IMR-90 (cell line): Measurements from ENCODE around the gene POLD1. TPM values are rescaled to one million over a fixed set of nuclear protein-coding genes. Genes with fewer than 3 reads are reported as not detected.

Experiments used
- ATAC-seq: fragments of 200-7000 bp; cut with Tn5 transposase; 2 replicates; pipeline ENCODE4 v1.9.1; 2020; ENCODE audit warnings: low read depth, mild to moderate bottlenecking, moderate library complexity
- BruUV-seq: library from RNA; stranded (reverse); fragments of 400-500 nt; replicated peaks from 2 replicates; lab custom pipeline; 2021; lab: Mats Ljungman, UMichigan
- CTCF ChIA-PET: fragments of 300-600 bp; formaldehyde crosslinking; extraction: SDS; loops from one replicate; lab custom pipeline; 2021; ENCODE audit warnings: antibody characterized with exemption; lab: Yijun Ruan, JAX
- POLR2A ChIA-PET: fragments of 300-600 bp; sonication (Branson Sonifier 250); formaldehyde crosslinking; loops from one replicate; lab custom pipeline; 2022; ENCODE audit warnings: antibody characterized with exemption; ENCODE audit not compliant: unreplicated experiment; lab: Charles Lee
- DNase-seq: peaks from one replicate; pipeline ENCODE4 v3.0.0; 2013
- H2AFZ ChIP-seq: replicated peaks from 2 replicates; pipeline ENCODE3; 2013; ENCODE audit warnings: low read length, mild to moderate bottlenecking; ENCODE audit not compliant: poor library complexity
- H2AK5ac ChIP-seq: 2 replicates; pipeline ENCODE4 v1.6.1; 2013; ENCODE audit warnings: low read depth, low read length, inconsistent platforms
- H2AK9ac ChIP-seq: replicated peaks from 2 replicates; pipeline ENCODE3; 2013; ENCODE audit warnings: mild to moderate bottlenecking, low read depth, low read length, moderate library complexity; ENCODE audit not compliant: poor library complexity
- H2BK120ac ChIP-seq: 2 replicates; pipeline ENCODE4 v1.6.1; 2013; ENCODE audit warnings: low read depth, low read length, inconsistent platforms
- H2BK15ac ChIP-seq: 3 replicates; pipeline ENCODE4 v1.6.1; 2013; ENCODE audit warnings: low read depth, low read length, inconsistent platforms
- H2BK20ac ChIP-seq: 2 replicates; pipeline ENCODE4 v1.6.1; 2013; ENCODE audit warnings: low read depth, mild to moderate bottlenecking, inconsistent platforms, low read length, moderate library complexity
- H2BK5ac ChIP-seq: 2 replicates; pipeline ENCODE4 v1.6.1; 2013; ENCODE audit warnings: mild to moderate bottlenecking, low read depth, low read length, inconsistent platforms; ENCODE audit not compliant: poor library complexity, severe bottlenecking
- H3K14ac ChIP-seq: replicated peaks from 2 replicates; pipeline ENCODE4 v1.6.1; 2013; ENCODE audit warnings: low read depth, low read length, inconsistent platforms
- H3K18ac ChIP-seq: 2 replicates; pipeline ENCODE4 v1.6.1; 2013; ENCODE audit warnings: low read depth, low read length, control low read depth
- H3K23ac ChIP-seq: 2 replicates; pipeline ENCODE4 v1.6.1; 2013; ENCODE audit warnings: low read depth, low read length, inconsistent platforms
- H3K27ac ChIP-seq: 2 replicates; pipeline ENCODE4 v1.5.1; 2013; ENCODE audit warnings: mild to moderate bottlenecking, control low read depth, low read length; ENCODE audit not compliant: insufficient read depth
- H3K27me3 ChIP-seq: 2 replicates; pipeline ENCODE4 v1.6.1; 2013; ENCODE audit warnings: low read length; ENCODE audit not compliant: control insufficient read depth, insufficient read depth
- H3K36me3 ChIP-seq: 2 replicates; pipeline ENCODE4 v1.6.1; 2013; ENCODE audit warnings: low read length, mixed read lengths; ENCODE audit not compliant: control insufficient read depth, insufficient read depth
- H3K4ac ChIP-seq: 2 replicates; pipeline ENCODE4 v1.6.1; 2013; ENCODE audit warnings: low read depth, low read length, inconsistent platforms
- H3K4me1 ChIP-seq: 2 replicates; pipeline ENCODE4 v1.6.1; 2013; ENCODE audit warnings: low read length, mixed read lengths; ENCODE audit not compliant: control insufficient read depth, insufficient read depth
- H3K4me2 ChIP-seq: 2 replicates; pipeline ENCODE4 v1.6.1; 2013; ENCODE audit warnings: low read depth, mild to moderate bottlenecking, control low read depth, low read length, moderate library complexity
- H3K4me3 ChIP-seq: 2 replicates; pipeline ENCODE4 v1.5.1; 2013; ENCODE audit warnings: low read depth, mild to moderate bottlenecking, control low read depth, low read length, moderate library complexity; ENCODE audit not compliant: insufficient read depth
- H3K56ac ChIP-seq: 2 replicates; pipeline ENCODE4 v1.6.1; 2013; ENCODE audit warnings: low read length, inconsistent platforms; ENCODE audit not compliant: insufficient read depth; ENCODE audit errors: extremely low read depth
- H3K79me1 ChIP-seq, 2 experiments: 2 replicates each; pipeline ENCODE4 v1.6.1; 2013; ENCODE audit warnings: low read length in 2 of 2, inconsistent platforms in 1 of 2, low read depth in 1 of 2
- H3K9ac ChIP-seq: 2 replicates; pipeline ENCODE4 v1.6.1; 2013; ENCODE audit warnings: low read depth, low read length, control low read depth
- H3K9me1 ChIP-seq: 2 replicates; pipeline ENCODE4 v1.6.1; 2013; ENCODE audit warnings: low read length, inconsistent platforms; ENCODE audit not compliant: insufficient read depth
- H3K9me3 ChIP-seq: 2 replicates; pipeline ENCODE4 v1.6.1; 2013; ENCODE audit warnings: low read length; ENCODE audit not compliant: control insufficient read depth, insufficient read depth
- H4K20me1 ChIP-seq: 2 replicates; pipeline ENCODE4 v1.6.1; 2013; ENCODE audit warnings: low read length, inconsistent platforms; ENCODE audit not compliant: insufficient read depth
- H4K5ac ChIP-seq: 2 replicates; pipeline ENCODE4 v1.6.1; 2013; ENCODE audit warnings: mild to moderate bottlenecking, low read depth, low read length, control low read depth
- H4K8ac ChIP-seq, 2 experiments: 2 replicates each; pipeline ENCODE4 v1.6.1; 2013; ENCODE audit warnings: low read depth in 2 of 2, low read length in 2 of 2, control low read depth in 1 of 2, inconsistent platforms in 1 of 2
- H4K91ac ChIP-seq: 2 replicates; pipeline ENCODE4 v1.6.1; 2013; ENCODE audit warnings: low read depth, low read length, inconsistent platforms; ENCODE audit not compliant: insufficient read depth
- BHLHE40 ChIP-seq: fragments of 150-350 bp; IDR thresholded peaks from 2 replicates; pipeline ENCODE4 v1.6.1; 2016; ENCODE audit warnings: mild to moderate bottlenecking, low read depth, low read length
- ELK1 ChIP-seq: fragments of 150-350 bp; IDR thresholded peaks from 2 replicates; pipeline ENCODE4 v1.6.1; 2016; ENCODE audit warnings: low read depth, mild to moderate bottlenecking, low read length, moderate library complexity, borderline replicate concordance
- MAZ ChIP-seq: IDR thresholded peaks from 2 replicates; pipeline ENCODE4 v1.6.1; 2012; ENCODE audit warnings: low read depth, mild to moderate bottlenecking, low read length, improper control_type of control experiment, moderate library complexity, borderline replicate concordance
- MXI1 ChIP-seq: IDR thresholded peaks from 2 replicates; pipeline ENCODE4 v1.6.1; 2012; ENCODE audit warnings: low read depth, mild to moderate bottlenecking, low read length, moderate library complexity, borderline replicate concordance
- RAD21 ChIP-seq: IDR thresholded peaks from 2 replicates; pipeline ENCODE4 v1.6.1; 2012; ENCODE audit warnings: low read length, improper control_type of control experiment
- SMC3 ChIP-seq: fragments of 150-350 bp; IDR thresholded peaks from 2 replicates; pipeline ENCODE4 v1.6.1; 2016; ENCODE audit warnings: low read depth, mild to moderate bottlenecking, antibody characterized with exemption, low read length, moderate library complexity
- WGBS, 2 experiments: methylation state at CpG; one replicate each; pipeline versions ENCODE4 v1.1.5 to v1.1.7; 2013; ENCODE audit warnings: missing lambda C conversion rate in 2 of 2; ENCODE audit not compliant: insufficient read length in 1 of 2; ENCODE audit errors: extremely low coverage in 2 of 2; 5-methylcytosine and 5-hydroxymethylcytosine counted together
- dilution Hi-C: fragments of 300-500 bp; cut with HindIII; formaldehyde crosslinking; loops from one replicate; pipeline ENCODE4 v1.14.3; 2018; ENCODE audit warnings: low sequenced_read_pairs; ENCODE audit not compliant: unreplicated experiment
- in situ Hi-C: fragments of 300-500 bp; cut with MboI; formaldehyde crosslinking; loops from 3 replicates; pipeline ENCODE4 v1.14.3; 2019; ENCODE audit warnings: low sequenced_read_pairs, inconsistent platforms, mixed read lengths
- intact Hi-C: fragments of 100-400 bp; cut with micrococcal nuclease; formaldehyde crosslinking; loops from 2 replicates; pipeline ENCODE4 v1.10.0; 2022
- polyA plus RNA-seq, 3 experiments: library from polyadenylated mRNA; depleted of rRNA; stranded (reverse); fragments of >200 nt; gene quantifications; 2 replicates each; pipeline ENCODE4 v1.2.3, GENCODE V29; 2012; ENCODE audit warnings: low replicate concordance in 1 of 3
- total RNA-seq: library from RNA; depleted of rRNA; stranded (reverse); fragments of >200 nt; gene quantifications from 2 replicates; pipeline ENCODE4 v1.2.3, GENCODE V29; 2012

The POLD1 gene
- total and polyA plus RNA-seq, 2 of the 4 experiments (the other 2 are of a cell fraction): 13.8 to 28.9 TPM

- DNase-seq: no peak
- no peak overlapping the region for H3K56ac ChIP-seq
- no peak overlapping the region for H2AK9ac ChIP-seq
- in situ Hi-C loops: loop anchor here (5.0 kb wide), 1 partner anchor 343 kb away; the partner anchor contains the start of gene CLEC11A
- dilution Hi-C loops: no loop called here
- no peaks in the 10 kb centered on the region for H3K9me3 ChIP-seq
- H3K18ac ChIP-seq: no peak overlapping the region
- intact Hi-C loops: loop anchor here (5.0 kb wide), 1 partner anchor 423 kb away; no protein-coding TSS in a partner anchor
- WGBS, 2 experiments: 97% methylated on average over 3 of the region's 11 CpGs; no CpG with 5 or more reads in 1 of the 2 experiments
- no peak overlapping the region for H2BK15ac ChIP-seq
- H3K23ac ChIP-seq: no peak overlapping the region
- no peak overlapping the region for H3K9ac ChIP-seq
- no peak overlapping the region for H2AFZ ChIP-seq
- ChIA-PET CTCF (no interaction called here), POLR2A (no interaction called here)
- H4K91ac ChIP-seq: no peak overlapping the region
- no peak overlapping the region for H2BK120ac ChIP-seq
- H3K27me3 ChIP-seq: no peaks in the 10 kb centered on the region
- H3K79me1 ChIP-seq: peaks cover 0 to 32% of the 10 kb centered on the region in 2 experiments
- TF ChIP-seq BHLHE40: no peak
- no peak for TF ChIP-seq MAZ
- no peak for TF ChIP-seq SMC3
- TF ChIP-seq MXI1: no peak
- no peak for TF ChIP-seq RAD21
- no peak for TF ChIP-seq ELK1
- no peak overlapping the region for H4K8ac ChIP-seq
- H2BK20ac ChIP-seq: no peak overlapping the region
- no peak overlapping the region for H2AK5ac ChIP-seq
- peaks cover 42% of the 10 kb centered on the region for H3K36me3 ChIP-seq
- no peak for ATAC-seq
- no peaks in the 10 kb centered on the region for H3K4me1 ChIP-seq
- no peak overlapping the region for H2BK5ac ChIP-seq
- no peaks in the 10 kb centered on the region for H3K9me1 ChIP-seq
- H3K27ac ChIP-seq: no peak overlapping the region
- H4K5ac ChIP-seq: no peak overlapping the region
- no peak overlapping the region for H3K4me3 ChIP-seq
- H3K4me2 ChIP-seq: no peak overlapping the region
- BruUV-seq: no TSS peak
- no peak overlapping the region for H3K4ac ChIP-seq
- no peak overlapping the region for H3K14ac ChIP-seq
- peaks cover 8% of the 10 kb centered on the region for H4K20me1 ChIP-seq
These were observed 4.5 kb upstream of the POLD1 start for GRCh38 chr19:50379602-50380001.
